Chondrocyte (in vitro differentiated cells): ENCODE results near the gene STXBP5. TPM values are rescaled to one million over a fixed set of nuclear protein-coding genes. Genes with fewer than 3 reads are reported as not detected.

ENCODE experiments used
- DNase-seq: peaks from one replicate; pipeline ENCODE4 v3.0.0; 2021; ENCODE audit warnings: mixed read lengths, low spot score
- H3K27ac Mint-ChIP-seq: one replicate; pipeline ENCODE4 v1.8.0; 2021; ENCODE audit warnings: mild to moderate bottlenecking, moderate library complexity, mixed read lengths; ENCODE audit not compliant: unreplicated experiment
- H3K27me3 Mint-ChIP-seq: 2 replicates; pipeline ENCODE4 v1.8.0; 2021; ENCODE audit warnings: low read depth, mixed read lengths
- H3K36me3 Mint-ChIP-seq: 2 replicates; pipeline ENCODE4 v1.8.0; 2021; ENCODE audit warnings: low read depth, mixed read lengths
- H3K4me1 Mint-ChIP-seq: 2 replicates; pipeline ENCODE4 v1.8.0; 2021; ENCODE audit warnings: low read depth, mild to moderate bottlenecking, mixed read lengths
- H3K4me3 Mint-ChIP-seq: one replicate; pipeline ENCODE4 v1.8.0; 2021; ENCODE audit warnings: mild to moderate bottlenecking, moderate library complexity, mixed read lengths; ENCODE audit not compliant: unreplicated experiment
- H3K9me3 Mint-ChIP-seq: 2 replicates; pipeline ENCODE4 v1.8.0; 2021; ENCODE audit warnings: low read depth, mixed read lengths
- CTCF ChIP-seq: fragments of 200-600 bp; sonication (generic); IDR thresholded peaks from 2 replicates; pipeline ENCODE4 v1.5.0; 2021; ENCODE audit warnings: antibody characterized with exemption, mild to moderate bottlenecking, moderate library complexity
- total RNA-seq: library from RNA; stranded (reverse); gene quantifications from 3 replicates; pipeline ENCODE4 v1.2.1, GENCODE V29; 2021

The STXBP5 gene
- total RNA-seq, 1 donor from 2014 or later = 30.8 TPM

GRCh38 chr6:147164761-147165160, 39.5 kb upstream of the STXBP5 start:
- TF ChIP-seq CTCF = no peak
- Mint-ChIP-seq H3K36me3 (no peaks in the 10 kb centered on the region), H3K4me3 (no peak overlapping the region), H3K27ac (no peak overlapping the region), H3K4me1 (peaks cover 29% of the 10 kb centered on the region), H3K27me3 (no peaks in the 10 kb centered on the region), H3K9me3 (no peaks in the 10 kb centered on the region)
- DNase-seq = no peak

GRCh38 chr6:147166360-147166944, 37.8 kb upstream of the STXBP5 start:
- no peaks in the 10 kb centered on the region for H3K36me3 Mint-ChIP-seq
- DNase-seq = no peak

GRCh38 chr6:147166992-147167391, 37.2 kb upstream of the STXBP5 start:
- peak overlapping the region; percentile 53 for H3K27ac Mint-ChIP-seq
- H3K36me3 Mint-ChIP-seq = no peaks in the 10 kb centered on the region
- H3K9me3 Mint-ChIP-seq = peaks cover 4% of the 10 kb centered on the region
- H3K4me3 Mint-ChIP-seq = no peak overlapping the region
- DNase-seq = no peak
- H3K4me1 Mint-ChIP-seq = peaks cover 29% of the 10 kb centered on the region
- no peaks in the 10 kb centered on the region for H3K27me3 Mint-ChIP-seq
- TF ChIP-seq CTCF = no peak

More at GRCh38 chr6:147166360-147166944, 37.8 kb upstream of the STXBP5 start:
- Mint-ChIP-seq H3K4me3 (no peak overlapping the region), H3K9me3 (peaks cover 4% of the 10 kb centered on the region), H3K27ac (peak overlapping the region; percentile 53), H3K27me3 (no peaks in the 10 kb centered on the region), H3K4me1 (peaks cover 34% of the 10 kb centered on the region)
- no peak for TF ChIP-seq CTCF

GRCh38 chr6:147167576-147168461, 36.4 kb upstream of the STXBP5 start:
- H3K27ac Mint-ChIP-seq = peak overlapping the region; percentile 38
- H3K4me1 Mint-ChIP-seq = peaks cover 27% of the 10 kb centered on the region
- H3K36me3 Mint-ChIP-seq = no peaks in the 10 kb centered on the region
- peaks cover 4% of the 10 kb centered on the region for H3K9me3 Mint-ChIP-seq
- DNase-seq = no peak
- TF ChIP-seq CTCF = no peak
- H3K4me3 Mint-ChIP-seq = no peak overlapping the region
- no peaks in the 10 kb centered on the region for H3K27me3 Mint-ChIP-seq

- TF ChIP-seq CTCF = no peak
- DNase-seq = no peak
- H3K9me3 Mint-ChIP-seq = peaks cover 4% of the 10 kb centered on the region
- peaks cover 31% of the 10 kb centered on the region for H3K4me1 Mint-ChIP-seq
- no peak overlapping the region for H3K27ac Mint-ChIP-seq
- H3K4me3 Mint-ChIP-seq = no peak overlapping the region
- H3K36me3 Mint-ChIP-seq = no peaks in the 10 kb centered on the region
- H3K27me3 Mint-ChIP-seq = no peaks in the 10 kb centered on the region
These were observed 34.7 kb upstream of the STXBP5 start for GRCh38 chr6:147169529-147169928.
